NCI-H1417 treated with DMSO at 0.1 percent for 48 hours (cell line): ENCODE measurements around the gene RNF141.

Experiments used
- DNase-seq: peaks from one replicate; lab custom pipeline; 2025; lab: John Stamatoyannopoulos, UW

The RNF141 gene

GRCh38 chr11:10497371-10498021 lies 43.5 kb downstream of the RNF141 start:
- no peak for DNase-seq

- DNase-seq: no peak
Observed at GRCh38 chr11:10496296-10496936, 44.6 kb downstream of the RNF141 start.

- no peak for DNase-seq
Observed at GRCh38 chr11:10495464-10495786, 45.6 kb downstream of the RNF141 start.

GRCh38 chr11:10494636-10495463 lies 46.1 kb downstream of the RNF141 start:
- DNase-seq: no peak

- DNase-seq: no peak
Observed at GRCh38 chr11:10493041-10493663, 47.8 kb downstream of the RNF141 start.

GRCh38 chr11:10492084-10492483 lies 48.9 kb downstream of the RNF141 start:
- no peak for DNase-seq

GRCh38 chr11:10490398-10491241 lies 50.4 kb downstream of the RNF141 start:
- DNase-seq: no peak

GRCh38 chr11:10490032-10490397 lies 51.0 kb downstream of the RNF141 start:
- no peak for DNase-seq

GRCh38 chr11:10488934-10489691 lies 51.9 kb downstream of the RNF141 start:
- DNase-seq: no peak

GRCh38 chr11:10488121-10488933 lies 52.7 kb downstream of the RNF141 start:
- DNase-seq: no peak

- no peak for DNase-seq
Observed at GRCh38 chr11:10487002-10487647, 53.9 kb downstream of the RNF141 start.

GRCh38 chr11:10486161-10486840 lies 54.7 kb downstream of the RNF141 start:
- DNase-seq: no peak

GRCh38 chr11:10485646-10486045 lies 55.3 kb downstream of the RNF141 start:
- no peak for DNase-seq

- DNase-seq: no peak
Observed at GRCh38 chr11:10484461-10485180, 56.4 kb downstream of the RNF141 start.

- DNase-seq: no peak
Observed at GRCh38 chr11:10483584-10483983, 57.4 kb downstream of the RNF141 start.

- no peak for DNase-seq
Observed at GRCh38 chr11:10483174-10483573, 57.8 kb downstream of the RNF141 start.

GRCh38 chr11:10481560-10482349 lies 59.2 kb downstream of the RNF141 start:
- no peak for DNase-seq

GRCh38 chr11:10480760-10481159 lies 60.2 kb downstream of the RNF141 start:
- no peak for DNase-seq
